Measurements from ENCODE around the gene USP12.

GRCh38 chr13:27148900-27149299 is 22.7 kb downstream of the USP12 start:
- TF ChIP-seq EZH2 (IDR thresholded peaks at IDR 0.05; ENCODE audit: insufficient read depth, low read length) (no peak), CTCF (IDR thresholded peaks at IDR 0.05; ENCODE audit: insufficient read depth, low read depth, low read length) (no peak)

Data from astrocyte (in vitro differentiated cells and primary cell).